Measurements from ENCODE around the gene ESYT2.

The ESYT2 gene

DNA sequence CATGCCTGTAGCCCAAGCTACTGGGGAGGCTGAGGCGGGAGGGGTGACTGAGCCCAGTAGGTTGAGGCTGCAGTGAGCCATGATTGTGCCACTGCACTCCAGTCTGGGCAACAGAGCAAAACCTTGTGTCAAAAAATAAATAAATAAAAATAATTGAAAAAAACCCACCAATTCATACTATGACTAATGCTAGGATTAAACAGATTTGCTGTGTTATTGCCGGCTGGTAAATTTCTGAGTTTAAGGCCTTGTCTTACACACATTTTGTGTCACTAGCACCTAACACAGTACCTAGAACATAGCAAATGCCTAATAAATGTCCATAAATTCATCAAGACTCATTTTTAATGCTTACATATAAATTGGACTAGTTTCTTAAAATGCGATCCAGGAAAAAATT lies 8.7 kb downstream of the ESYT2 start:
- no peak overlapping the region for H3K4me3 ChIP-seq (ENCODE audit: low read length)
- TF ChIP-seq, protein P1, sequence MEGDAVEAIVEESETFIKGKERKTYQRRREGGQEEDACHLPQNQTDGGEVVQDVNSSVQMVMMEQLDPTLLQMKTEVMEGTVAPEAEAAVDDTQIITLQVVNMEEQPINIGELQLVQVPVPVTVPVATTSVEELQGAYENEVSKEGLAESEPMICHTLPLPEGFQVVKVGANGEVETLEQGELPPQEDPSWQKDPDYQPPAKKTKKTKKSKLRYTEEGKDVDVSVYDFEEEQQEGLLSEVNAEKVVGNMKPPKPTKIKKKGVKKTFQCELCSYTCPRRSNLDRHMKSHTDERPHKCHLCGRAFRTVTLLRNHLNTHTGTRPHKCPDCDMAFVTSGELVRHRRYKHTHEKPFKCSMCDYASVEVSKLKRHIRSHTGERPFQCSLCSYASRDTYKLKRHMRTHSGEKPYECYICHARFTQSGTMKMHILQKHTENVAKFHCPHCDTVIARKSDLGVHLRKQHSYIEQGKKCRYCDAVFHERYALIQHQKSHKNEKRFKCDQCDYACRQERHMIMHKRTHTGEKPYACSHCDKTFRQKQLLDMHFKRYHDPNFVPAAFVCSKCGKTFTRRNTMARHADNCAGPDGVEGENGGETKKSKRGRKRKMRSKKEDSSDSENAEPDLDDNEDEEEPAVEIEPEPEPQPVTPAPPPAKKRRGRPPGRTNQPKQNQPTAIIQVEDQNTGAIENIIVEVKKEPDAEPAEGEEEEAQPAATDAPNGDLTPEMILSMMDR (conservative IDR thresholded peaks at IDR 0.05; ENCODE audit: low read depth, low read length) = no peak
- DNase-seq (ENCODE audit: low read depth) = peak; percentile 47

DNA sequence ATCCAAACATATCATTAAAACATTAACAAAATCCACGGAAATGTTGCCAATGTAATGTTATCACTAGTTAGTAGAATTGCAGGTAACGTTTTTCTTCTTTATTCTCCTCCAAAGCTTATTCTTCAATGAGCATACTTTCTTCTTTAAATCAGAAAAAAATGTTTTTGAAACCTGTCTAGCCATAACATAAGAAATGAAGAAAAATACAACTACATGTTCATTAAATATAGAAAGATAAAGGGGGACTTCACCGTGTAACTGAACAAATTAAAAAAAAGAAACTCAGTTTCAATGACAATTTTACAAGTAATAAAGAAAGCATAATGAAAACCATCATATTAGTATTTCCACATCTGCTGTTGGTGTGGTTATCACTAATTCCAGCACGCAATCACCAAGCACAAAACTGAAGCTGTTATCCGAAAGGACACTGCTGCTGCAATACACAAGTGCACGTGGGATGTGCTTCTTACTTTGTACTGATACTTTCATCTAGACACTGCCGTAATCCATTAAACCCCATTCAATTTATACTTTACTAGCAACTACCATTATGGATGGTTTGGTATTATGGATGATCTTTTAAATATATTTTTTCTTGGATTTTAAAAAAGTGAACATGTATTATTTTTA lies 9.6 kb downstream of the ESYT2 start:
- no peak overlapping the region for H3K4me3 ChIP-seq (ENCODE audit: low read length)
- TF ChIP-seq, protein P1 (conservative IDR thresholded peaks at IDR 0.05; ENCODE audit: low read depth, low read length) = no peak
- DNase-seq (ENCODE audit: low read depth) = no peak

DNA sequence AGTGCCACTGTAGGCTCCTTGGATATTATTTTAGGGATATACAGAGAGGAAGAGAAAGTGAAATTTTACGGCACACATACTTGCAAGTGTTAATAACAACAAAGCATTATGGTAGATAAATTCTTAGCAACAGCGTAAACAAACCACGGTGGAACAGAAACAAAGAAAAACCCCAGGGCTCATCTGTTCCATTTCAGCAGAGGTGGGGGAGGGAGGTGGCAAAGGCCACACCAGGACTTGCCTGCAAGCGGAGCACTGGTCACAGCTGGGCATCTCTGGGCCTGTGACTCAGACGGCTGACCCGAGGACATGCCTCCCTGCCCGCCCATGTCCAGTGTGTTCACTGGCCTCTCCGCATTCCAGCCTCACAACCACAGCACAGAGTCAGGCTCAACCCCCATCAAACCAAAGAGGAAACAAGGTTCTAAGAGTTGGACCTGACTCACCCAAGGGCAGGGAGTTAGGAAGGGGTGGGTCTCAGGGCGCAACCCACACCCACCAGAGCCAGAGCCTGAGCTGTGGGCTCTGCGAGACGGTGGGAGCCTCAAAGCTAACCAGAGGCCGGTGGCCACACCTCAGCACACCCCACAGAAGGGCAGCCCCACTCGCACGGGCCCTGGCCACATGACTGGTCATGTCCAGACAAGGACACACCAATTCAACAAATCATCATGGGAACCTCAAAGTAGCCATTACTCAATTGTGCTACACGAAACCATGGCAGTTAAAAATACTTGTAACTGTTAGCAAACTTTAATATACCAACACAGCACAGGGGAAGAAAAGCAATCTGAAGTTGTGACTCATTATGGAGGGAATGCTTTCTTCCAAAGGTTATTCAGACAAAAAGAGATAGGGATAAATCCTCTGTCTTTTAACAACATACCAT lies 10.7 kb downstream of the ESYT2 start:
- TF ChIP-seq, protein P1 (conservative IDR thresholded peaks at IDR 0.05; ENCODE audit: low read depth, low read length) = no peak
- DNase-seq (ENCODE audit: low read depth) = peak; percentile 76
- peak overlapping the region; percentile 27 for H3K4me3 ChIP-seq (ENCODE audit: low read length)

DNA sequence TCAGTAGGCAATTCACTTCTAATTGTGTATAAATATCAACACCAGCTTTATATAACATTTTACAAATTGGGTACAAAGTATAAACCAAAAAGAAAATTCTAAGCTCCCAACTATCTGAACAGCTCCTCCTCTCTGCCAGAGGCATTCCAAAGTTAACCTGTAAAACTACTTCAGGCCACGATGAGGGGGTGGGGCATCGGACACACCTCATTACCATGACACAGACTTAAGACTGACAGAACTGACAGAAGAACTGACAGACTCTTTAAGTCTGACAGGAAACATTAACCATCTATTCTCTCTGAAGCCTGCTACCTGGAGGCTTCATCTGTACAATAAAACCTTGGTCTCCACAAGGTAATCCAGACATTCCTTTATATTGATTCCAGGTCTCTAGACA lies 12.3 kb downstream of the ESYT2 start:
- H3K4me3 ChIP-seq (ENCODE audit: low read length) = no peak overlapping the region
- TF ChIP-seq, protein P1 (conservative IDR thresholded peaks at IDR 0.05; ENCODE audit: low read depth, low read length) = no peak
- no peak for DNase-seq (ENCODE audit: low read depth)

DNA sequence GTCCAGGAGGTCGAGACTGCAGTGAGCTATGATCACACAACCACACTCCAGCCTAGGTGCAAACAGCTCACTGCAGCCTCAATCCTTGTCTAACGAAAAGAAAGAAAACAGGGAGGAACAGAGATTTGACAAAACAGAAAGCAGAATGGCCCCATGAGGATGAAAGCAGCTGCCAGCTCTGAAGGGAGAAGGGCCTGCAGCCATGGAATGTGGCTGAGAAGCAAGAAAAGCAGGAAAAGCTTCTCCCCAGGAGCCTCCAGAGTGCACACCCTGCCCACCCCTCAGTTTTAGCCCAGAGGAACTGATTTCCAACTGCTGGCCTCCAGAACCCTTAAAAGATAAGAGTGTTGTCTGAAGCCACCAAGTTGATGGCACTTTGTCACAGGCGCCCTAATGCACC lies 13.0 kb downstream of the ESYT2 start:
- no peak for DNase-seq (ENCODE audit: low read depth)
- TF ChIP-seq, protein P1 (conservative IDR thresholded peaks at IDR 0.05; ENCODE audit: low read depth, low read length) = no peak
- H3K4me3 ChIP-seq (ENCODE audit: low read length) = no peak overlapping the region

DNA sequence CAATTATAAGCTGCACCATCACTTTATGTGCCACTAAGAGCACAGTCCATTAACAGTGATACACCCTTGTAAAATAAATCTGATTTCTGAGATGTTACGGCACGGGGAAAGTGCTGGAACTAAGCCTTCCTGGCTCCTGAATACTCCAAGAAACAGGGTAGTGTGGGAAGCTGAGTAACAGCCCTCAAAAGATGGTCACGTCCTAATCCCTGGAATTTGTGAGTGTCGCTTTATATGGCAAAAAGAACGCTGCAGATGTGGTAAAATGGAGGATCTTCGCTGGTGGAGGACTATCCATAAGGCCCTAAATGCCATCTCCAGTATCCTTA lies 13.5 kb downstream of the ESYT2 start:
- TF ChIP-seq, protein P1 (conservative IDR thresholded peaks at IDR 0.05; ENCODE audit: low read depth, low read length) = no peak
- no peak overlapping the region for H3K4me3 ChIP-seq (ENCODE audit: low read length)
- DNase-seq (ENCODE audit: low read depth) = no peak
